GDM1 (cell line): ENCODE data around the gene KRTAP10-5.
"Not testable (repeated sequence)": the region's sequence is repeated elsewhere in the genome, so short reads cannot be mapped to it uniquely, and the experiment has no call there.

Experiments
- DNase-seq: peaks from one replicate; lab custom pipeline; 2025; lab: John Stamatoyannopoulos, UW

KRTAP10-5 gene

DNA sequence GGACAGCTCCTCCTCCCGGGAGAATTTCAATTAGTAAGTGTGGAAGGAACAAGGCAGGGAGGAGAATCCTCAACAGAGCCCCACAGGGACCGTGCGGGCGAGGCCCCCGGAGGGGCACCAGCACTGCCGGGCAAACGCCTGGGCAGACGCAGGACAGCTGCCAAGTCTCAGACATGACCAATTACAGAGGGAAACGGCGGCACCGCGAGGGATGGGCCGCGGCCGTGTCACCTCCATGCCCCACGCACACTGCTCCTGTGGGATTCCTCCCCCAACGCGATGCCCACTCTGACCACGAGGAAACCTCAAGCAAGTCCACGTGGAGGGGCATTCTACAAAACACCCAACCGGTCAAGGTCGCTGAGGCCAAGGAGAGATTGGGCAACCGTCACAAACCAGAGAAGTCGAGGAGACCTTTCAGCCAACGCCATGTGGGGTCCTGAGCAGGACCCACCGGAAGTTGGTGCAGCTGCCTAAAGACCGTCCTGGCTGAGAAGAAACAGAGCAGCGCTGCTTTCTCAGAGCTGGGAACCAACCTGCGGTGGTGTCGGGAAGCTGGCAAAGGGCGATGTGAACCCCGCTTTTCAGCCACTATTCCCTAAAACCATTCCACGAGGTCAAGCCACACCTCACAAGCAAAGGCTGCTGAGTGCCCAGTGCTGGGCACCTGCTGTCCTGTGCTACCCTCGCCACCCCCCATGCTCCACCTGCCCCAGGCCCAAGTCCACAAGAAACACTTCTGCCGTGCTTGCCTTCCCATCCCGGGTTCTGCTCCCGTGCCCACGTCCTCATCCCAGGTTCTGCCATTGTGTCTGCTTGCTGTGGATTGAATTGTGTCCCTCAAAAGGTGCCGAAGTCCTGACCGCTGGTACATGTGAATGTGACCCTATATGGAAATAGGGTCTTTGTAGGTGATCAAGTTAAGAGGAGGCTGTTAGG lies 8.3 kb downstream of the KRTAP10-5 start:
- no peak for DNase-seq

- DNase-seq = no peak
Observed at GRCh38 chr21:44571296-44571695, 9.1 kb downstream of the KRTAP10-5 start.

DNA sequence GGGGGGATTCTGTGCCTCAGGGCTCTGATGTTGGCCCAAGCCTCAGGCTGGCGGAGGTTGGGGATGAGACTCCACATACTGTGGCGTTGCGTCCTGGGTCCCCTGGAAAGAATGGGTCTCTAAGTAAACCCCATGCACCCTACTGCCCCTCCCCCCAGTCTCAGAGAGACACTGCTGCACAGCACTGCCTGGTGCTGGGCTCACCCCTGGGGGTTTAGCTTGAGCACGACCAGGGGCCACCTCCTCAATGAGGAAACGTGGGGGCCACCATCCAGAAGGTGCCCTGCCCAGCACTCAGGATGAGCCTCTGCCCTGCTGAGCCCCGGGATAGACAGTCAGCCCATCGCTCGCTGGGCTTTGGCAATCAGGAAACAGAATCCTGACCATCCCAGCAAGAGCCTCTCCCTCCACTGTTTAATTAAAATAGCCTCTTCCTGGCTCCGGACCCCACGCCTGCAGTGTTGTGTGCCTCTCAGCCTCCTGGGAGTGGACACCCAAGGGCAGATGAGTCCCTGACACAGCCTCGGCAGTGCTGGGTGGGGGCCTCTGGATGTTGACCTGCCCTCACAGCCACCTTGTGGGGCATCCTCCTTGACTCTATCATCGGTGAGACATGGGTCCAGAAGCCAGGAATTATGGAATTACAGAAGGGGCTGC lies 10.4 kb downstream of the KRTAP10-5 start:
- DNase-seq = no peak

GRCh38 chr21:44568667-44569556 lies 11.5 kb downstream of the KRTAP10-5 start:
- no peak for DNase-seq

- no peak for DNase-seq
Observed at GRCh38 chr21:44568261-44568660, 12.1 kb downstream of the KRTAP10-5 start.

- DNase-seq = no peak
Observed at GRCh38 chr21:44567481-44568171, 12.8 kb downstream of the KRTAP10-5 start.

DNA sequence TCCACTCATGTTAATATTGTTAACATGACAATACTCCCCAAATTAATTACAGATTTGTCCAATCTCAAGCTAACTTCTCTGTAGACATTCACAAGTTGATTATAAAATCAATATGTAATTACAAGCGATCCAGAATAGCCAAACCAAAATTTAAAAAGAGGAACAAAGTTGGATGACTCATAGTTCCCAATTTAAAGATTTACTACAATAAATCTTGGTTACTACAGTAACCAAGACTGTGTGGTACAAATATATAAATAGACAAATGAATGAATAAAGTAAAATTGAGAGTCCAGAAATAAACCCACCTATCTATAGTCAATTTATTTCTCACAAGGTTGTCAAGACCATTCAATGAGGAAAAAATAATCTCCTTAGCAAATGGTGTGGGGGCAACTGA lies 14.0 kb downstream of the KRTAP10-5 start:
- no peak for DNase-seq

- no peak for DNase-seq
Observed at GRCh38 chr21:44564886-44565598, 15.4 kb downstream of the KRTAP10-5 start.

GRCh38 chr21:44564099-44564498 lies 16.3 kb downstream of the KRTAP10-5 start:
- DNase-seq = no peak

- DNase-seq = no peak
Observed at GRCh38 chr21:44558695-44559094, 21.7 kb downstream of the KRTAP10-5 start, which contains the start of gene KRTAP10-3. Gene KRTAP10-3, minus strand, starts transcription at chr21:44558795. Its CDS starts 80 bp downstream, at chr21:44558715.

GRCh38 chr21:44558329-44558675 lies 22.1 kb downstream of the KRTAP10-5 start:
- not testable (repeated sequence) for DNase-seq

- no peak for DNase-seq
Observed at GRCh38 chr21:44557491-44558328, 22.7 kb downstream of the KRTAP10-5 start.

DNA sequence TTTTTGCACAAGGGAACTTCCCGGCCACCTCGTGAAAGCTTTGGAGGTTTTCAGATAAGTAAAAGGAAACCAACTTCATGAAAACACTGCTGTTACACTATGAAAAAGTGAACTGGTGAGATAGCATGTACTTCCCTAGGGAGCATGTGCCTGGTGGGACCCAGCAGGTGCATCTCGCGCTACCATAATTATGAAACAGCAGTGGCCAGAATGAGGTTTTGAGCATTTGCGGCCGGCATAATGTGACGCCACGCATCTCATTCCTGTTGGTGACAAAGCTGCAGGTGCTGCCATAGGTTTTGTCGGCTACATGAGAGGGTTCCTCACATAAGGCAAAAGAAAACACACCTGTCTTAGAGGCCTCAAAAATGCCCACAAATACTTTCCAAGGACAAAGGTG lies 23.5 kb downstream of the KRTAP10-5 start:
- DNase-seq = no peak

DNA sequence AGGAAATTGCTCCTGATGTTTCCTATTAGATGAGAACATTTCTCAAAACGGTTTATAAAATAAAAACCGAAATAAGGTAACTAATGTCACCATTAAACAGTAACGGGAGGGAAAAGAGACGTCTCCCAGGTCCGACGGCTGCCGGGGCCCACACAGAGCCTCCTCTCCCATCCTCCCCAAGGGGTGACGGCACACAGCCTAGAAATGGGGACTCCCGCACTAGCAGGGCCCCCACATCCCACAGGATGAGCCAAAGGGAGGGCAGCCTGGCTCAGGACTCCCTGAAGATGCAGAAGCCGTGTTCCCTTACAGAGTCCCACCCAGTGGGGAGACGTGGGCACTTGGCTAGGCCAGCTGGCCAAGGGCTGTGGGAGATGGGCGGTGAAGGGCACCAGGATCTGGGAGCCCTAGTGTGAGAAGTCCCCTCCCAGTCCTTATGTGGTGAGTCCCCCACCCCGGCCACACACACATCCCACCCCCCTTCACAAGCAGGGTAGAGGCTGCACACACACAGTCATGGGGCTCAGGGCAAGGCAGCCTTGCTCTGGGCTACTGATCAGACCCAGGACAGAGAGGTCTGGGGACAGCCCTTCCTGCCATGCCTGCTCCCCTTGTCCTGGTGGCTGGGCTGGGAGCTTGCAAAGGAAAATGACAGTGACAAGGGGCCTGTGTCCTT lies 25.1 kb downstream of the KRTAP10-5 start:
- DNase-seq = no peak

DNA sequence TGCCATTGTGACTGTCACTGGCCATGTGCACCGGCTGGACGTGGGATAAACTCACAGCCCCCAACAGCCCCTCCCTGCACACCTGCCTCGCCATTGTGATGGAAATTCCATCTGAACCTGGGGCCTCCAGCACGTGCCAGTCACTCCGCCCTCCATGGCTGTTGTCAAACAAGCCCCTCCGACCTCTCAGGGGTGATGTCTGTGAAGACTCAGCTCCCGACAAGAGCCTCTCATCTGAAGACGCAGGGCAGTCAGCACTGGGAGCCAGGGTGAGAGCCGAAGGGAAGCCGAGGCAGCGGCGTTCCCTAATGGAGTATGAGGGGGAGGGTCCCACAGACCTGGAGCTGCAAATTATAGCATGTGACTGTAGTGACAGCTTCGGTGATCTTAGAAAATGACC lies 27.7 kb downstream of the KRTAP10-5 start:
- no peak for DNase-seq

GRCh38 chr21:44552136-44552535 lies 28.3 kb downstream of the KRTAP10-5 start:
- DNase-seq = no peak

GRCh38 chr21:44551340-44551961 lies 29.0 kb downstream of the KRTAP10-5 start, which contains the start of gene KRTAP10-2:
Gene KRTAP10-2, minus strand, starts transcription at chr21:44551505. Its CDS starts 47 bp downstream, at chr21:44551458.
- DNase-seq = no peak

DNA sequence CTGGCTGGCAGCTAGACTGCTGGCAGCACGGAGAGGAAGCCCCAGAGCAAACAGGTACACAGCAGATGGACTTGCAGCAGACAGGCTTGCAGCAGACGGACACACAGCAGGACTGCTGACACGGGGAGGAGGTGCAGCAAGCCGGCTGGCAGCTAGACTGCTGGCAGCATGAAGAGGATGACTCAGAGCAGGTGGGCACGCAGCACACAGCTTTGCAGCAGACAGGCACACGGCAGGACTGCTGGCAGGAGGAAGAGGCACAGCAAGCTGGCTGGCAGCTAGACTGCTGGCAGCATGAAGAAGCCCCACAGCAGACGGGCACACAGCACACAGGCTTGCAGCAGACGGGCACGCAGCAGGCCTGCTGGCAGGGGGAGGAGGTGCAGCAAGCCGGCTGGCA lies 29.6 kb downstream of the KRTAP10-5 start:
- DNase-seq = no peak

- not testable (repeated sequence) for DNase-seq
Observed at GRCh38 chr21:44550285-44550684, 30.1 kb downstream of the KRTAP10-5 start.
